Smooth muscle cell (in vitro differentiated cells): Measurements from ENCODE around the gene TECTB. TPM values are rescaled to one million over a fixed set of nuclear protein-coding genes. Genes with fewer than 3 reads are reported as not detected.

ENCODE experiments used
- DNase-seq: peaks from one replicate; lab custom pipeline; 2025; ENCODE audit not compliant: unreplicated experiment; lab: John Stamatoyannopoulos, UW
- H2AFZ ChIP-seq: fragments of 200-600 bp; sonication (generic); 2 replicates; pipeline ENCODE4 v1.6.0; 2016; ENCODE audit warnings: antibody characterized with exemption, low read depth, mild to moderate bottlenecking
- H3F3A ChIP-seq: fragments of 200-600 bp; sonication (generic); 2 replicates; pipeline ENCODE4 v1.6.0; 2017; ENCODE audit warnings: antibody characterized with exemption, low read depth
- H3K27ac ChIP-seq: fragments of 200-600 bp; sonication (generic); 2 replicates; pipeline ENCODE4 v1.5.1; 2016; ENCODE audit warnings: low read depth, mild to moderate bottlenecking
- H3K27me3 ChIP-seq: fragments of 200-600 bp; sonication (generic); 2 replicates; pipeline ENCODE4 v1.6.1; 2016; ENCODE audit warnings: low read depth, mild to moderate bottlenecking
- H3K36me3 ChIP-seq: fragments of 200-600 bp; sonication (generic); 2 replicates; pipeline ENCODE4 v1.5.1; 2016; ENCODE audit warnings: low read depth
- H3K4me1 ChIP-seq: fragments of 200-600 bp; sonication (generic); 2 replicates; pipeline ENCODE4 v1.5.1; 2016; ENCODE audit warnings: low read depth
- H3K4me2 ChIP-seq: fragments of 200-600 bp; sonication (generic); 2 replicates; pipeline ENCODE4 v1.6.0; 2016; ENCODE audit warnings: mild to moderate bottlenecking
- H3K4me3 ChIP-seq: fragments of 200-600 bp; sonication (generic); 2 replicates; pipeline ENCODE4 v1.5.1; 2016; ENCODE audit warnings: mild to moderate bottlenecking
- H3K79me2 ChIP-seq: fragments of 200-600 bp; sonication (generic); 2 replicates; pipeline ENCODE4 v1.6.0; 2016; ENCODE audit warnings: low read depth, mild to moderate bottlenecking
- H3K9ac ChIP-seq: fragments of 200-600 bp; sonication (generic); 2 replicates; pipeline ENCODE4 v1.6.0; 2016; ENCODE audit warnings: low read depth
- H3K9me3 ChIP-seq: fragments of 200-600 bp; sonication (generic); replicated peaks from 2 replicates; pipeline ENCODE4 v1.5.1; 2016; ENCODE audit warnings: low read depth
- H4K20me1 ChIP-seq: fragments of 200-600 bp; sonication (generic); 2 replicates; pipeline ENCODE4 v1.6.0; 2016; ENCODE audit warnings: low read depth
- WGBS: methylation state at CpG from one replicate; pipeline ENCODE4 v1.1.7; 2016; ENCODE audit warnings: low lambda C conversion rate; 5-methylcytosine and 5-hydroxymethylcytosine counted together
- polyA plus RNA-seq: library from polyadenylated mRNA; unstranded; fragments of >200 nt; fragmentation: Nextera tagmentation; extraction: Ambion mirVana; gene quantifications from 2 replicates; pipeline ENCODE4 v1.2.1, GENCODE V29; 2016
- total RNA-seq: library from RNA; depleted of rRNA; stranded (reverse); fragments of >200 nt; gene quantifications from 2 replicates; pipeline ENCODE4 v1.2.3, GENCODE V29; 2014
- TF ChIP-seq, protein P1 (sequence below): fragments of 200-600 bp; sonication (generic); IDR thresholded peaks from 2 replicates; pipeline ENCODE4 v1.5.1; 2017; ENCODE audit warnings: borderline replicate concordance, mild to moderate bottlenecking, antibody characterized with exemption; ENCODE audit not compliant: insufficient read depth, poor library complexity, severe bottlenecking

TECTB gene
- total and polyA plus RNA-seq, 2 experiments from 2014 or later: not detected

DNA sequence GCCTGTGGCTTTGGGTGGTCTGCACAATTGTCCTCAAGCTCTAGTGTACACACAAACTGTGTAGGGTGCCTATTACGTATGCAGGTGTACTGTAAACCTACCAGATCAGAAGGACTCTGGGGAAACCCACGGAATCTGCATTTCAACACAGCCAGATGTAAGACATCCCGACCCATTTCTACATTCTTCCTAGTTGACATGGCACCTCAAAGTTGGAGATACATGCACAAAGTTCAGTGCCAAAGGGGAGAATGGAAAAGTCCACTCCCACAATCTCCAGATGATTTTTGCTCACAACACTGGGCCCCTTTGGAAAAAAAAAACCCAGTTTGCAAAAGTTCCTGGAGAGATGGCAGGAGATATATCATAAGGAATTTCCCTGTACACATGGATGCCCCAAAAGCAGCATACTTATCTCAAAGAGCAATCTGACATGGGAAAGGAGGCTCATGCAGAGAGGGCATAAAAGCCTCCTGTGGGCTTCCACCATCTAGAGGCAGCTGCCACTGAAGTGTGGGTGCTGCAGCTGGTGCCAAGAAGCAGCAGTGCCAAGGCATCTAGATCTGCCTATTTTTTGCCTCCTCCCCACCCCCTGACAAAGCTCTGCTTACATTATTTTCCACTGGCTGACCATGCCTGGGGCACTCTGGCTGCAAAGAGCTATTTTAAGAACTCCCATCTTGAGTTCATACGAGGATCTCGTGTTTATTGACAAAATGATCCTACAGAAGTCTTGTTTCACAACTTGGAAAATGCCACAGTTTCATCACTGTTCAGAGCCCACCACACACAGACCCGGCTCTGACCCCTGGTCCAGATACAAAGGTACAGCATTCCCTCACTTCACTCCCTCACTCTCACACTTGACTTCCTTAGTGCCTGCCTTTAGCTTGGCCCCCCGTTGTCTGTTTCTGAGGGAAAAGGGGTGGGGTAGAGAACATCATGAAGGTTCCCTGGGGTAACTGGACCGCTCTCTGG, 12.9 kb downstream of the TECTB start:
- no peaks in the 10 kb centered on the region for H3K79me2 ChIP-seq
- DNase-seq: no peak
- no peaks in the 10 kb centered on the region for H3K27me3 ChIP-seq
- no peak overlapping the region for H3K4me2 ChIP-seq
- H3F3A ChIP-seq: no peaks in the 10 kb centered on the region
- H2AFZ ChIP-seq: no peak overlapping the region
- no peak overlapping the region for H3K27ac ChIP-seq
- WGBS: 61% methylated on average over 8 of the region's 8 CpGs
- no peak overlapping the region for H3K4me3 ChIP-seq
- TF ChIP-seq, protein P1, sequence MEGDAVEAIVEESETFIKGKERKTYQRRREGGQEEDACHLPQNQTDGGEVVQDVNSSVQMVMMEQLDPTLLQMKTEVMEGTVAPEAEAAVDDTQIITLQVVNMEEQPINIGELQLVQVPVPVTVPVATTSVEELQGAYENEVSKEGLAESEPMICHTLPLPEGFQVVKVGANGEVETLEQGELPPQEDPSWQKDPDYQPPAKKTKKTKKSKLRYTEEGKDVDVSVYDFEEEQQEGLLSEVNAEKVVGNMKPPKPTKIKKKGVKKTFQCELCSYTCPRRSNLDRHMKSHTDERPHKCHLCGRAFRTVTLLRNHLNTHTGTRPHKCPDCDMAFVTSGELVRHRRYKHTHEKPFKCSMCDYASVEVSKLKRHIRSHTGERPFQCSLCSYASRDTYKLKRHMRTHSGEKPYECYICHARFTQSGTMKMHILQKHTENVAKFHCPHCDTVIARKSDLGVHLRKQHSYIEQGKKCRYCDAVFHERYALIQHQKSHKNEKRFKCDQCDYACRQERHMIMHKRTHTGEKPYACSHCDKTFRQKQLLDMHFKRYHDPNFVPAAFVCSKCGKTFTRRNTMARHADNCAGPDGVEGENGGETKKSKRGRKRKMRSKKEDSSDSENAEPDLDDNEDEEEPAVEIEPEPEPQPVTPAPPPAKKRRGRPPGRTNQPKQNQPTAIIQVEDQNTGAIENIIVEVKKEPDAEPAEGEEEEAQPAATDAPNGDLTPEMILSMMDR: no peak
- H3K9ac ChIP-seq: no peak overlapping the region
- H3K36me3 ChIP-seq: no peaks in the 10 kb centered on the region
- H4K20me1 ChIP-seq: no peaks in the 10 kb centered on the region
- no peaks in the 10 kb centered on the region for H3K9me3 ChIP-seq
- H3K4me1 ChIP-seq: no peaks in the 10 kb centered on the region

- H3F3A ChIP-seq: no peaks in the 10 kb centered on the region
- no peak overlapping the region for H3K4me3 ChIP-seq
- H3K27me3 ChIP-seq: no peaks in the 10 kb centered on the region
- H4K20me1 ChIP-seq: no peaks in the 10 kb centered on the region
- WGBS: 82% methylated on average over 9 of the region's 9 CpGs
- no peaks in the 10 kb centered on the region for H3K4me1 ChIP-seq
- no peak overlapping the region for H3K4me2 ChIP-seq
- H3K9ac ChIP-seq: no peak overlapping the region
- H3K27ac ChIP-seq: no peak overlapping the region
- DNase-seq: no peak
- H3K36me3 ChIP-seq: no peaks in the 10 kb centered on the region
- TF ChIP-seq, protein P1: no peak
- H3K9me3 ChIP-seq: no peaks in the 10 kb centered on the region
- no peaks in the 10 kb centered on the region for H3K79me2 ChIP-seq
- H2AFZ ChIP-seq: no peak overlapping the region
These were observed 13.7 kb downstream of the TECTB start for GRCh38 chr10:112296908-112297331.

- H3K4me2 ChIP-seq: no peak overlapping the region
- TF ChIP-seq, protein P1: no peak
These were observed 15.4 kb downstream of the TECTB start for GRCh38 chr10:112298581-112298980.

GRCh38 chr10:112299456-112299855, 16.3 kb downstream of the TECTB start:
- no peak overlapping the region for H2AFZ ChIP-seq
- TF ChIP-seq, protein P1: no peak
- WGBS: 77% methylated on average over 15 of the region's 15 CpGs

More at GRCh38 chr10:112298581-112298980, 15.4 kb downstream of the TECTB start:
- Histone ChIP-seq H3K4me1 (no peaks in the 10 kb centered on the region), H3K36me3 (no peaks in the 10 kb centered on the region), H3K79me2 (no peaks in the 10 kb centered on the region), H2AFZ (no peak overlapping the region), H3K4me3 (no peak overlapping the region), H3K9me3 (no peaks in the 10 kb centered on the region), H3K27ac (no peak overlapping the region), H3F3A (no peaks in the 10 kb centered on the region), H3K27me3 (no peaks in the 10 kb centered on the region), H3K9ac (no peak overlapping the region), H4K20me1 (no peaks in the 10 kb centered on the region)
- 82% methylated on average over 6 of the region's 6 CpGs for WGBS
- DNase-seq: no peak

More at GRCh38 chr10:112299456-112299855, 16.3 kb downstream of the TECTB start:
- H3K36me3 ChIP-seq: no peaks in the 10 kb centered on the region
- H3K4me3 ChIP-seq: no peak overlapping the region
- no peaks in the 10 kb centered on the region for H3K4me1 ChIP-seq
- H3F3A ChIP-seq: no peaks in the 10 kb centered on the region
- H3K9ac ChIP-seq: no peak overlapping the region
- H3K79me2 ChIP-seq: no peaks in the 10 kb centered on the region
- no peak for DNase-seq
- H3K9me3 ChIP-seq: no peaks in the 10 kb centered on the region
- H3K27me3 ChIP-seq: no peaks in the 10 kb centered on the region
- H3K4me2 ChIP-seq: no peak overlapping the region
- H3K27ac ChIP-seq: no peak overlapping the region
- no peaks in the 10 kb centered on the region for H4K20me1 ChIP-seq
